Panc1 (cell line): ENCODE results near the gene NPLOC4. TPM values are rescaled to one million over a fixed set of nuclear protein-coding genes. Genes with fewer than 3 reads are reported as not detected.

Experiments used
- ATAC-seq: fragments of 200-7000 bp; cut with Tn5 transposase; 2 replicates; pipeline ENCODE4 v1.9.1; 2020; ENCODE audit warnings: mild to moderate bottlenecking, moderate library complexity
- BruUV-seq: library from RNA; stranded (reverse); fragments of 400-500 nt; replicated peaks from 2 replicates; lab custom pipeline; 2021; lab: Mats Ljungman, UMichigan
- CTCF ChIA-PET: fragments of 300-600 bp; sonication (Branson Sonifier 250); formaldehyde crosslinking; loops from one replicate; lab custom pipeline; 2022; ENCODE audit warnings: antibody characterized with exemption; lab: Charles Lee
- POLR2A ChIA-PET: fragments of 300-600 bp; sonication (Branson Sonifier 250); formaldehyde crosslinking; loops from one replicate; lab custom pipeline; 2022; ENCODE audit warnings: antibody characterized with exemption; lab: Charles Lee
- DNase-seq: peaks from one replicate; pipeline ENCODE4 v3.0.0-alpha.2; 2010; ENCODE audit warnings: low read depth, low spot score
- H3K27ac ChIP-seq: 2 replicates; pipeline ENCODE4 v1.5.1; 2011; ENCODE audit warnings: mild to moderate bottlenecking, low read length, inconsistent platforms
- H3K27me3 ChIP-seq: fragments of 200-500 bp; sonication (Bioruptor generic); 2 replicates; pipeline ENCODE4 v1.6.0; 2014; ENCODE audit warnings: low read length, inconsistent platforms; ENCODE audit not compliant: control insufficient read depth, insufficient read depth
- H3K36me3 ChIP-seq: fragments of 200-500 bp; sonication (Bioruptor generic); 2 replicates; pipeline ENCODE4 v1.5.1; 2014; ENCODE audit warnings: inconsistent platforms, mild to moderate bottlenecking, low read length, moderate library complexity; ENCODE audit not compliant: control insufficient read depth, insufficient read depth
- H3K4me1 ChIP-seq: 2 replicates; pipeline ENCODE4 v1.5.1; 2011; ENCODE audit warnings: inconsistent platforms, mild to moderate bottlenecking, low read length, moderate library complexity; ENCODE audit not compliant: control insufficient read depth, insufficient read depth
- H3K4me3 ChIP-seq, 2 experiments: 2 replicates each; pipeline ENCODE4 v1.5.1; 2011 to 2012; ENCODE audit warnings: low read depth in 2 of 2, low read length in 2 of 2, mild to moderate bottlenecking in 2 of 2, inconsistent platforms in 1 of 2, moderate library complexity in 1 of 2
- H3K9me3 ChIP-seq: fragments of 200-500 bp; sonication (Bioruptor generic); 2 replicates; pipeline ENCODE4 v1.5.1; 2014; ENCODE audit warnings: low read depth, mild to moderate bottlenecking, inconsistent platforms, low read length, moderate library complexity; ENCODE audit not compliant: control insufficient read depth, insufficient read depth
- POLR2AphosphoS5 ChIP-seq: IDR thresholded peaks from 2 replicates; pipeline ENCODE4 v1.6.1; 2012; ENCODE audit warnings: mild to moderate bottlenecking, low read depth, low read length, moderate library complexity
- SIN3A ChIP-seq: IDR thresholded peaks from 2 replicates; pipeline ENCODE4 v1.6.1; 2012; ENCODE audit warnings: low read depth, mild to moderate bottlenecking, low read length, moderate library complexity, borderline replicate concordance; ENCODE audit not compliant: insufficient read depth
- TCF7L2 ChIP-seq: IDR thresholded peaks from 2 replicates; pipeline ENCODE4 v1.6.1; 2011; ENCODE audit warnings: mild to moderate bottlenecking, low read depth, low read length, inconsistent platforms
- in situ Hi-C: cut with HindIII; loops from 2 replicates; pipeline ENCODE4 v1.10.0; 2016; ENCODE audit warnings: low sequenced_read_pairs, low pct_unique_long_range_greater_than_20kb
- intact Hi-C: fragments of 100-400 bp; cut with micrococcal nuclease; formaldehyde crosslinking; loops from one replicate; pipeline ENCODE4 v1.10.0; 2022; ENCODE audit not compliant: unreplicated experiment
- total RNA-seq: library from RNA; stranded (reverse); gene quantifications from one replicate; pipeline ENCODE4 v1.2.1, GENCODE V29; 2021; ENCODE audit not compliant: unreplicated experiment
- TF ChIP-seq, protein P1 (sequence below): fragments of 450-650 bp; IDR thresholded peaks from 2 replicates; pipeline ENCODE4 v1.5.1; 2017; ENCODE audit warnings: mild to moderate bottlenecking
- TF ChIP-seq, protein P2 (sequence below), 2 experiments: IDR thresholded peaks; 2 replicates each; pipeline ENCODE4 v1.6.1; 2011 to 2012; ENCODE audit warnings: low read depth in 2 of 2, control low read depth in 1 of 2, low read length in 1 of 2, mild to moderate bottlenecking in 1 of 2, moderate library complexity in 1 of 2; ENCODE audit not compliant: insufficient read depth in 1 of 2

Gene NPLOC4
- total RNA-seq, 1 experiment from 2014 or later = 246 TPM

DNA sequence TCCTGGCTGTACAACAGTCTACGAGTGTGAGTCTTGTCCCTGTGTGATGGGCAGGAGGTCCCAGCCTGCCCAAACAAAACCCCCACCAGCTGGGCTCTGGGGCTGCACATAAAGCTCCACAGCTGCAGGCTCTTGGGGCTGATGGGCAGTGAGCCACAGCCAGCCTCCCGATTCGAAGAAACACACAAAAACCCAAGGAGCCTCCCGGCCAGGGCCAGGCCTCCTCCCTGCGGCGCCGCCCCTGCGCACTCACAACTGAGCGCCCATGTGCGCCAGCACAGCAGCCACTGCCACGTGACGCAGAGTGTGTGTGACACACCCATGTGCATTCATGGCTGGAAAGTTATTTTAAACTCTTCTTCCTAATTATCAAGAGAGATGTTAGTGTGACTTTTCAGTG is 54.2 kb downstream of the NPLOC4 start:
- CTCF ChIA-PET = interaction anchor here (1.2 kb wide), 1 partner anchor 18 kb away, joined by 3 read pairs; no protein-coding TSS in a partner anchor
- H3K4me1 ChIP-seq = peaks cover 73% of the 10 kb centered on the region
- no TSS peak for BruUV-seq
- intact Hi-C loops = no loop called here
- ATAC-seq (no peak), DNase-seq (no peak)
- peaks cover 18% of the 10 kb centered on the region; the same call in 1 of the 2 replicates for H3K36me3 ChIP-seq
- no peaks in the 10 kb centered on the region for H3K9me3 ChIP-seq
- H3K4me3 ChIP-seq = no peak overlapping the region
- TF ChIP-seq, protein P1, sequence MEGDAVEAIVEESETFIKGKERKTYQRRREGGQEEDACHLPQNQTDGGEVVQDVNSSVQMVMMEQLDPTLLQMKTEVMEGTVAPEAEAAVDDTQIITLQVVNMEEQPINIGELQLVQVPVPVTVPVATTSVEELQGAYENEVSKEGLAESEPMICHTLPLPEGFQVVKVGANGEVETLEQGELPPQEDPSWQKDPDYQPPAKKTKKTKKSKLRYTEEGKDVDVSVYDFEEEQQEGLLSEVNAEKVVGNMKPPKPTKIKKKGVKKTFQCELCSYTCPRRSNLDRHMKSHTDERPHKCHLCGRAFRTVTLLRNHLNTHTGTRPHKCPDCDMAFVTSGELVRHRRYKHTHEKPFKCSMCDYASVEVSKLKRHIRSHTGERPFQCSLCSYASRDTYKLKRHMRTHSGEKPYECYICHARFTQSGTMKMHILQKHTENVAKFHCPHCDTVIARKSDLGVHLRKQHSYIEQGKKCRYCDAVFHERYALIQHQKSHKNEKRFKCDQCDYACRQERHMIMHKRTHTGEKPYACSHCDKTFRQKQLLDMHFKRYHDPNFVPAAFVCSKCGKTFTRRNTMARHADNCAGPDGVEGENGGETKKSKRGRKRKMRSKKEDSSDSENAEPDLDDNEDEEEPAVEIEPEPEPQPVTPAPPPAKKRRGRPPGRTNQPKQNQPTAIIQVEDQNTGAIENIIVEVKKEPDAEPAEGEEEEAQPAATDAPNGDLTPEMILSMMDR = no peak
- TF ChIP-seq, protein P2, sequence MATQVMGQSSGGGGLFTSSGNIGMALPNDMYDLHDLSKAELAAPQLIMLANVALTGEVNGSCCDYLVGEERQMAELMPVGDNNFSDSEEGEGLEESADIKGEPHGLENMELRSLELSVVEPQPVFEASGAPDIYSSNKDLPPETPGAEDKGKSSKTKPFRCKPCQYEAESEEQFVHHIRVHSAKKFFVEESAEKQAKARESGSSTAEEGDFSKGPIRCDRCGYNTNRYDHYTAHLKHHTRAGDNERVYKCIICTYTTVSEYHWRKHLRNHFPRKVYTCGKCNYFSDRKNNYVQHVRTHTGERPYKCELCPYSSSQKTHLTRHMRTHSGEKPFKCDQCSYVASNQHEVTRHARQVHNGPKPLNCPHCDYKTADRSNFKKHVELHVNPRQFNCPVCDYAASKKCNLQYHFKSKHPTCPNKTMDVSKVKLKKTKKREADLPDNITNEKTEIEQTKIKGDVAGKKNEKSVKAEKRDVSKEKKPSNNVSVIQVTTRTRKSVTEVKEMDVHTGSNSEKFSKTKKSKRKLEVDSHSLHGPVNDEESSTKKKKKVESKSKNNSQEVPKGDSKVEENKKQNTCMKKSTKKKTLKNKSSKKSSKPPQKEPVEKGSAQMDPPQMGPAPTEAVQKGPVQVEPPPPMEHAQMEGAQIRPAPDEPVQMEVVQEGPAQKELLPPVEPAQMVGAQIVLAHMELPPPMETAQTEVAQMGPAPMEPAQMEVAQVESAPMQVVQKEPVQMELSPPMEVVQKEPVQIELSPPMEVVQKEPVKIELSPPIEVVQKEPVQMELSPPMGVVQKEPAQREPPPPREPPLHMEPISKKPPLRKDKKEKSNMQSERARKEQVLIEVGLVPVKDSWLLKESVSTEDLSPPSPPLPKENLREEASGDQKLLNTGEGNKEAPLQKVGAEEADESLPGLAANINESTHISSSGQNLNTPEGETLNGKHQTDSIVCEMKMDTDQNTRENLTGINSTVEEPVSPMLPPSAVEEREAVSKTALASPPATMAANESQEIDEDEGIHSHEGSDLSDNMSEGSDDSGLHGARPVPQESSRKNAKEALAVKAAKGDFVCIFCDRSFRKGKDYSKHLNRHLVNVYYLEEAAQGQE (IDR thresholded peaks at IDR 0.05; ENCODE audit: insufficient read depth in 1 of 2, low read depth in 2 of 2, low read length in 1 of 2) = no peak
- TF ChIP-seq TCF7L2 (no peak), SIN3A (no peak), POLR2AphosphoS5 (no peak)
- no peaks in the 10 kb centered on the region for H3K27me3 ChIP-seq
- POLR2A ChIA-PET = no interaction called here
- in situ Hi-C loops = no loop called here
- peak overlapping the region; percentile 100 for H3K27ac ChIP-seq

DNA sequence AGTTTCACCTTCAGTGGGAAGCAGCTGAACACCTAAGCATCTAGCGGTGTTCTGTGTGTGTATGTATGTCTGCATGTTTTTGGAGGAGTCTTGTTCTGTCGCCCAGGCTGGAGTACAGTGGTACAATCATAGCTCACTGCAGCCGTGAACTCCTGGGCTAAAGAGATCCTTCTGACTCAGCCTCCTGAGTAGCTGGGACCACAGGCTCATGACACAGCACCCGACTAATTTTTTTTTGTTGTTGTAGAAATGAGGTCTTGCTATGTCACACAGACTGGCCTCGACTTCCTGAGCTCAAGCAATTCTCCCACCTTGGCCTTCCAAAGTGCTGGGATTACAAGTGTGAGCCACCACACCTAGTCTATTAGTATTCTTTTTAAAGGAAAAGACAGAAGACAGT is 54.6 kb downstream of the NPLOC4 start:
- in situ Hi-C loops (no loop called here), intact Hi-C loops (no loop called here)
- CTCF ChIA-PET = interaction anchor here (1.2 kb wide), 1 partner anchor 18 kb away, joined by 3 read pairs; no protein-coding TSS in a partner anchor
- peaks cover 77% of the 10 kb centered on the region for H3K4me1 ChIP-seq
- no peaks in the 10 kb centered on the region for H3K27me3 ChIP-seq
- DNase-seq (no peak), ATAC-seq (no peak)
- no TSS peak for BruUV-seq
- POLR2A ChIA-PET = no interaction called here
- H3K9me3 ChIP-seq = no peaks in the 10 kb centered on the region
- peak overlapping the region; percentile 100 for H3K27ac ChIP-seq
- peaks cover 18% of the 10 kb centered on the region; the same call in 1 of the 2 replicates for H3K36me3 ChIP-seq
- H3K4me3 ChIP-seq = no peak overlapping the region
- TF ChIP-seq POLR2AphosphoS5 (no peak), TCF7L2 (no peak), SIN3A (no peak)
- TF ChIP-seq, protein P2 (IDR thresholded peaks at IDR 0.05; ENCODE audit: insufficient read depth in 1 of 2, low read depth in 2 of 2, low read length in 1 of 2) = no peak
- TF ChIP-seq, protein P1 = no peak
